Neural cell (in vitro differentiated cells): ENCODE results near the gene IRS1. TPM values are rescaled to one million over a fixed set of nuclear protein-coding genes. Genes with fewer than 3 reads are reported as not detected.

Experiments
- H2AFZ ChIP-seq: fragments of 200-600, 300-800 bp; sonication (generic), shearing (Covaris generic); 2 replicates; pipeline ENCODE4 v1.6.0; 2014; ENCODE audit warnings: low read depth, mild to moderate bottlenecking, antibody characterized with exemption, low read length, moderate library complexity
- H3F3A ChIP-seq: fragments of 200-600 bp; shearing (Covaris generic); 2 replicates; pipeline ENCODE4 v1.6.1; 2016; ENCODE audit warnings: mild to moderate bottlenecking, moderate library complexity, mixed read lengths, antibody characterized with exemption, low read length; ENCODE audit not compliant: insufficient read depth, poor library complexity, severe bottlenecking
- H3K27ac ChIP-seq: fragments of 200-600, 300-800 bp; sonication (generic), shearing (Covaris generic); 2 replicates; pipeline ENCODE4 v1.5.1; 2014; ENCODE audit warnings: mild to moderate bottlenecking, low read length, moderate library complexity
- H3K27me3 ChIP-seq: fragments of 300-800, 200-600 bp; sonication (generic), shearing (Covaris generic); 2 replicates; pipeline ENCODE4 v1.6.0; 2014; ENCODE audit warnings: mild to moderate bottlenecking, low read depth, low read length, moderate library complexity; ENCODE audit not compliant: insufficient read depth
- H3K36me3 ChIP-seq: fragments of 300-800, 200-600 bp; sonication (generic), shearing (Covaris generic); 2 replicates; pipeline ENCODE4 v1.5.1; 2014; ENCODE audit warnings: mild to moderate bottlenecking, antibody characterized with exemption, low read length, moderate library complexity; ENCODE audit not compliant: insufficient read depth
- H3K4me2 ChIP-seq: fragments of 300-800, 200-600 bp; sonication (generic), shearing (Covaris generic); 2 replicates; pipeline ENCODE4 v1.6.0; 2014; ENCODE audit warnings: mild to moderate bottlenecking, low read length
- H3K4me3 ChIP-seq: fragments of 300-800, 200-600 bp; sonication (generic), shearing (Covaris generic); 2 replicates; pipeline ENCODE4 v1.5.1; 2014; ENCODE audit warnings: mild to moderate bottlenecking, low read length, moderate library complexity
- H3K79me2 ChIP-seq: fragments of 200-600 bp; shearing (Covaris generic); replicated peaks from 2 replicates; pipeline ENCODE4 v1.6.0; 2014; ENCODE audit warnings: mild to moderate bottlenecking, low read length, moderate library complexity; ENCODE audit not compliant: insufficient read depth
- H3K9ac ChIP-seq: fragments of 300-800, 200-600 bp; sonication (generic), shearing (Covaris generic); 2 replicates; pipeline ENCODE4 v1.6.1; 2016; ENCODE audit warnings: mild to moderate bottlenecking, low read length, mixed read lengths
- H3K9me2 ChIP-seq: fragments of 200-600 bp; shearing (Covaris generic); 2 replicates; pipeline ENCODE4 v1.6.1; 2016; ENCODE audit warnings: mild to moderate bottlenecking, low read length, mixed read lengths; ENCODE audit not compliant: insufficient read depth
- H3K9me3 ChIP-seq: fragments of 200-600, 300-800 bp; sonication (generic), shearing (Covaris generic); 2 replicates; pipeline ENCODE4 v1.6.1; 2016; ENCODE audit warnings: mild to moderate bottlenecking, mixed run types, low read length, moderate library complexity, mixed read lengths
- H4K20me1 ChIP-seq: fragments of 200-600 bp; shearing (Covaris generic); 2 replicates; pipeline ENCODE4 v1.6.1; 2016; ENCODE audit warnings: mild to moderate bottlenecking, mixed run types; ENCODE audit not compliant: insufficient read depth
- EP300 ChIP-seq: fragments of 450-650 bp; conservative IDR thresholded peaks from 2 replicates; pipeline ENCODE4 v1.6.1; 2014; ENCODE audit warnings: antibody characterized with exemption, mild to moderate bottlenecking, moderate library complexity; ENCODE audit not compliant: poor library complexity, severe bottlenecking
- EZH2 ChIP-seq: fragments of 200-600, 300-800 bp; shearing (Covaris generic), sonication (generic); IDR thresholded peaks from 2 replicates; pipeline ENCODE4 v1.6.1; 2014; ENCODE audit warnings: antibody characterized with exemption, low read length, borderline replicate concordance, mild to moderate bottlenecking; ENCODE audit not compliant: insufficient read depth, poor library complexity, severe bottlenecking
- MXI1 ChIP-seq: fragments of 450-650 bp; conservative IDR thresholded peaks from 2 replicates; pipeline ENCODE4 v1.6.1; 2014; ENCODE audit warnings: antibody characterized with exemption, mild to moderate bottlenecking; ENCODE audit not compliant: poor library complexity, severe bottlenecking
- POLR2AphosphoS5 ChIP-seq: IDR thresholded peaks from 2 replicates; pipeline ENCODE4 v1.6.1; 2012
- RAD21 ChIP-seq: fragments of 450-650 bp; conservative IDR thresholded peaks from 2 replicates; pipeline ENCODE4 v1.6.1; 2014; ENCODE audit warnings: antibody characterized with exemption, mild to moderate bottlenecking, moderate library complexity
- SMC3 ChIP-seq: fragments of 450-650 bp; conservative IDR thresholded peaks from 2 replicates; pipeline ENCODE4 v1.6.1; 2014; ENCODE audit warnings: antibody characterized with exemption, mild to moderate bottlenecking, moderate library complexity; ENCODE audit not compliant: poor library complexity
- TAF1 ChIP-seq: IDR thresholded peaks from 2 replicates; pipeline ENCODE4 v1.6.1; 2012; ENCODE audit warnings: low read depth
- polyA plus RNA-seq: library from polyadenylated mRNA; depleted of rRNA; stranded (reverse); fragments of >200 nt; gene quantifications from 2 replicates; pipeline ENCODE4 v1.2.3, GENCODE V29; 2014
- TF ChIP-seq, protein P1 (sequence below): fragments of 450-650 bp; IDR thresholded peaks from 2 replicates; pipeline ENCODE4 v1.5.1; 2014; ENCODE audit warnings: antibody characterized with exemption, mild to moderate bottlenecking, moderate library complexity; ENCODE audit not compliant: poor library complexity, severe bottlenecking
- TF ChIP-seq, protein P2 (sequence below): IDR thresholded peaks from 2 replicates; pipeline ENCODE4 v1.6.1; 2012; ENCODE audit warnings: borderline replicate concordance

The IRS1 gene
- polyA plus RNA-seq, 1 donor from 2014 or later: 7.2 TPM

DNA sequence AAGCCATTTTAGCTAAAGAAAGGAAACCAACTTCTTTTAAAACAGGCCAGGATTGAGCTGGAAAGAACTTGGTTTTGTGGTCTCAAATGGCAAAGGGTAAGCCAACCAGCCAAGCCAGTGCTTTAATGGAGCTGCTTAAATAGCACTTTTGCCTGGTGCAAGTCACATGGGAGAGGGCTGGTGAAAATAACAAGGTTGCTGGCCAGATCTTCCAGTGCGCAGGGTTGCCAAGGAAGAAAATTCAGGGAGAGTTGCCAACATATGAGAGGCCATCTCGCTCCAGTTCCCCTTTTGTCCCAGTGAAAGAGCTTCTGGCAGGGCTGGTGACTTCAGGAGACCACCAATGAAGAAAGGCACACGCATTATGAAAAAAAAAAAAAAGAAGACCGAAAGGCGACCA lies 57.3 kb downstream of the IRS1 start:
- Histone ChIP-seq H3K4me2 (no peak overlapping the region), H3F3A (no peaks in the 10 kb centered on the region), H3K27ac (no peak overlapping the region)

DNA sequence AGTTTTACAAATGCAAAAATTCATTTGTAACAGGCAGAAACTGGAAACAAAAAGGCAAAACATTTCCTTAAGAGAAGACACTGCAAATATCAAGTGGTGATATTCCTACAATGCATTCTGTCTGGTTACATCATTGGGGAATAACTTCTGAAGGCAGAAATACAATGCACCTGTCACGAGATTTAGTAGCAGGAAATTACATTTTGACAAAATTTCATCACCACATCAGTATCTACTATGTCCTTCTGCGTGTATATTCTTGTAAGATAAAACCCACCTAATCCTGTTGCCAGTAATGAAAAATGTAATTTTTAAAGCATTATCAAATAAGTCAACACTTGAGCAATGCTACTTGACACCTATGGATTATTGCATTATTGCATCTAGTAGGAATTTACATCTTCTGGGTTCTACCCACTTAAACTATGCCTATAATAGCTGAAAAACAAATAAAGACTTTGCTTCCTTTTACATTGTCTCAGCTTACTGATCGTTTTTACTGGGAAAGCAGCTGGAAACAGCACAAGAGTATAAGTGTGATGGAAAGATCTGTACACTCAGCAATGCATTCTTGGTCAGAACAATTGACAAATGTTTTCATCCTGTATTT lies 59.5 kb downstream of the IRS1 start:
- no peak overlapping the region for H3K4me2 ChIP-seq
- no peaks in the 10 kb centered on the region for H3K36me3 ChIP-seq
- no peaks in the 10 kb centered on the region for H3F3A ChIP-seq
- H4K20me1 ChIP-seq: no peaks in the 10 kb centered on the region
- no peak overlapping the region for H3K9ac ChIP-seq
- H2AFZ ChIP-seq: no peak overlapping the region
- H3K9me2 ChIP-seq: no peaks in the 10 kb centered on the region
- no peak overlapping the region for H3K4me3 ChIP-seq
- H3K79me2 ChIP-seq: peaks cover 17% of the 10 kb centered on the region
- H3K9me3 ChIP-seq: no peaks in the 10 kb centered on the region
- H3K27ac ChIP-seq: no peak overlapping the region
- no peaks in the 10 kb centered on the region for H3K27me3 ChIP-seq
- TF ChIP-seq POLR2AphosphoS5 (no peak), EZH2 (no peak), MXI1 (no peak), EP300 (no peak), TAF1 (no peak), SMC3 (no peak), RAD21 (no peak)
- TF ChIP-seq, protein P1, sequence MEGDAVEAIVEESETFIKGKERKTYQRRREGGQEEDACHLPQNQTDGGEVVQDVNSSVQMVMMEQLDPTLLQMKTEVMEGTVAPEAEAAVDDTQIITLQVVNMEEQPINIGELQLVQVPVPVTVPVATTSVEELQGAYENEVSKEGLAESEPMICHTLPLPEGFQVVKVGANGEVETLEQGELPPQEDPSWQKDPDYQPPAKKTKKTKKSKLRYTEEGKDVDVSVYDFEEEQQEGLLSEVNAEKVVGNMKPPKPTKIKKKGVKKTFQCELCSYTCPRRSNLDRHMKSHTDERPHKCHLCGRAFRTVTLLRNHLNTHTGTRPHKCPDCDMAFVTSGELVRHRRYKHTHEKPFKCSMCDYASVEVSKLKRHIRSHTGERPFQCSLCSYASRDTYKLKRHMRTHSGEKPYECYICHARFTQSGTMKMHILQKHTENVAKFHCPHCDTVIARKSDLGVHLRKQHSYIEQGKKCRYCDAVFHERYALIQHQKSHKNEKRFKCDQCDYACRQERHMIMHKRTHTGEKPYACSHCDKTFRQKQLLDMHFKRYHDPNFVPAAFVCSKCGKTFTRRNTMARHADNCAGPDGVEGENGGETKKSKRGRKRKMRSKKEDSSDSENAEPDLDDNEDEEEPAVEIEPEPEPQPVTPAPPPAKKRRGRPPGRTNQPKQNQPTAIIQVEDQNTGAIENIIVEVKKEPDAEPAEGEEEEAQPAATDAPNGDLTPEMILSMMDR: no peak
- TF ChIP-seq, protein P2, sequence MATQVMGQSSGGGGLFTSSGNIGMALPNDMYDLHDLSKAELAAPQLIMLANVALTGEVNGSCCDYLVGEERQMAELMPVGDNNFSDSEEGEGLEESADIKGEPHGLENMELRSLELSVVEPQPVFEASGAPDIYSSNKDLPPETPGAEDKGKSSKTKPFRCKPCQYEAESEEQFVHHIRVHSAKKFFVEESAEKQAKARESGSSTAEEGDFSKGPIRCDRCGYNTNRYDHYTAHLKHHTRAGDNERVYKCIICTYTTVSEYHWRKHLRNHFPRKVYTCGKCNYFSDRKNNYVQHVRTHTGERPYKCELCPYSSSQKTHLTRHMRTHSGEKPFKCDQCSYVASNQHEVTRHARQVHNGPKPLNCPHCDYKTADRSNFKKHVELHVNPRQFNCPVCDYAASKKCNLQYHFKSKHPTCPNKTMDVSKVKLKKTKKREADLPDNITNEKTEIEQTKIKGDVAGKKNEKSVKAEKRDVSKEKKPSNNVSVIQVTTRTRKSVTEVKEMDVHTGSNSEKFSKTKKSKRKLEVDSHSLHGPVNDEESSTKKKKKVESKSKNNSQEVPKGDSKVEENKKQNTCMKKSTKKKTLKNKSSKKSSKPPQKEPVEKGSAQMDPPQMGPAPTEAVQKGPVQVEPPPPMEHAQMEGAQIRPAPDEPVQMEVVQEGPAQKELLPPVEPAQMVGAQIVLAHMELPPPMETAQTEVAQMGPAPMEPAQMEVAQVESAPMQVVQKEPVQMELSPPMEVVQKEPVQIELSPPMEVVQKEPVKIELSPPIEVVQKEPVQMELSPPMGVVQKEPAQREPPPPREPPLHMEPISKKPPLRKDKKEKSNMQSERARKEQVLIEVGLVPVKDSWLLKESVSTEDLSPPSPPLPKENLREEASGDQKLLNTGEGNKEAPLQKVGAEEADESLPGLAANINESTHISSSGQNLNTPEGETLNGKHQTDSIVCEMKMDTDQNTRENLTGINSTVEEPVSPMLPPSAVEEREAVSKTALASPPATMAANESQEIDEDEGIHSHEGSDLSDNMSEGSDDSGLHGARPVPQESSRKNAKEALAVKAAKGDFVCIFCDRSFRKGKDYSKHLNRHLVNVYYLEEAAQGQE: no peak

More for the DNA sequence above, 57.3 kb downstream of the IRS1 start:
- H3K79me2 ChIP-seq: peaks cover 15% of the 10 kb centered on the region
- H3K27me3 ChIP-seq: no peaks in the 10 kb centered on the region
- no peak overlapping the region for H2AFZ ChIP-seq
- no peaks in the 10 kb centered on the region for H3K9me2 ChIP-seq
- H3K9me3 ChIP-seq: no peaks in the 10 kb centered on the region
- TF ChIP-seq, protein P1: no peak
- TF ChIP-seq, protein P2: no peak
- no peak for TF ChIP-seq RAD21
- TF ChIP-seq MXI1: no peak
- no peak for TF ChIP-seq EZH2
- no peak for TF ChIP-seq EP300
- TF ChIP-seq TAF1: no peak
- no peak for TF ChIP-seq SMC3
- no peak for TF ChIP-seq POLR2AphosphoS5
- no peaks in the 10 kb centered on the region for H4K20me1 ChIP-seq
- H3K9ac ChIP-seq: no peak overlapping the region
- H3K36me3 ChIP-seq: no peaks in the 10 kb centered on the region
- H3K4me3 ChIP-seq: no peak overlapping the region
